ENCODE measurements around the gene CLHC1.

The CLHC1 gene

GRCh38 chr2:55242617-55243016 is 10.5 kb upstream of the CLHC1 start:
- TF ChIP-seq CEBPB (IDR thresholded peaks at IDR 0.05): no peak
- TF ChIP-seq EP300 (IDR thresholded peaks at IDR 0.05; ENCODE audit: borderline replicate concordance): no peak
- TF ChIP-seq NFIC (IDR thresholded peaks at IDR 0.05): no peak
- no peak for TF ChIP-seq TAF1 (IDR thresholded peaks at IDR 0.05; ENCODE audit: low read depth)
- TF ChIP-seq ZBTB7A (IDR thresholded peaks at IDR 0.05; ENCODE audit: low read depth): no peak
- no peak for TF ChIP-seq YY1 (IDR thresholded peaks at IDR 0.05; ENCODE audit: low read depth)
- no peak for TF ChIP-seq TCF12 (IDR thresholded peaks at IDR 0.05; ENCODE audit: low read depth)
- TF ChIP-seq MAX (IDR thresholded peaks at IDR 0.05): no peak

- TF ChIP-seq MAX (IDR thresholded peaks at IDR 0.05) (no peak), TAF1 (IDR thresholded peaks at IDR 0.05; ENCODE audit: low read depth) (no peak), EP300 (IDR thresholded peaks at IDR 0.05; ENCODE audit: borderline replicate concordance) (no peak), USF1 (IDR thresholded peaks at IDR 0.05) (no peak), TEAD4 (IDR thresholded peaks at IDR 0.05) (no peak), YY1 (IDR thresholded peaks at IDR 0.05; ENCODE audit: low read depth) (no peak), EGR1 (IDR thresholded peaks at IDR 0.05) (no peak), FOXM1 (IDR thresholded peaks at IDR 0.05; ENCODE audit: borderline replicate concordance, low read depth) (no peak), CEBPB (IDR thresholded peaks at IDR 0.05) (no peak), RAD21 (IDR thresholded peaks at IDR 0.05; ENCODE audit: low read depth) (no peak), CREB1 (IDR thresholded peaks at IDR 0.05; ENCODE audit: low read depth) (no peak), ZBTB7A (IDR thresholded peaks at IDR 0.05; ENCODE audit: low read depth) (no peak)
Measured at GRCh38 chr2:55239656-55240222, 7.6 kb upstream of the CLHC1 start.

GRCh38 chr2:55236992-55237543 is 5.0 kb upstream of the CLHC1 start:
- TF ChIP-seq CREB1 (IDR thresholded peaks at IDR 0.05; ENCODE audit: low read depth) (no peak), RAD21 (IDR thresholded peaks at IDR 0.05; ENCODE audit: low read depth) (no peak), CEBPB (IDR thresholded peaks at IDR 0.05) (no peak)

- TF ChIP-seq USF1 (IDR thresholded peaks at IDR 0.05) (no peak), YY1 (IDR thresholded peaks at IDR 0.05; ENCODE audit: low read depth) (no peak), EGR1 (IDR thresholded peaks at IDR 0.05) (no peak), EP300 (IDR thresholded peaks at IDR 0.05; ENCODE audit: borderline replicate concordance) (no peak), NFIC (IDR thresholded peaks at IDR 0.05) (no peak), ZBTB7A (IDR thresholded peaks at IDR 0.05; ENCODE audit: low read depth) (no peak), CEBPB (IDR thresholded peaks at IDR 0.05) (no peak), TEAD4 (IDR thresholded peaks at IDR 0.05) (no peak), RAD21 (IDR thresholded peaks at IDR 0.05; ENCODE audit: low read depth) (no peak), CREB1 (IDR thresholded peaks at IDR 0.05; ENCODE audit: low read depth) (no peak)
Measured at GRCh38 chr2:55235724-55236538, 3.8 kb upstream of the CLHC1 start.

GRCh38 chr2:55233658-55233940 is 1.5 kb upstream of the CLHC1 start:
- no peak for TF ChIP-seq REST (IDR thresholded peaks at IDR 0.05; ENCODE audit: low read depth)
- no peak for TF ChIP-seq CEBPB (IDR thresholded peaks at IDR 0.05)
- no peak; the same call in 1 of the 2 replicates for TF ChIP-seq MAX (IDR thresholded peaks at IDR 0.05)
- TF ChIP-seq NFIC (IDR thresholded peaks at IDR 0.05): no peak
- no peak for TF ChIP-seq TCF12 (IDR thresholded peaks at IDR 0.05; ENCODE audit: low read depth)
- TF ChIP-seq EGR1 (IDR thresholded peaks at IDR 0.05): no peak
- TF ChIP-seq USF1 (IDR thresholded peaks at IDR 0.05): no peak
- no peak for TF ChIP-seq YY1 (IDR thresholded peaks at IDR 0.05; ENCODE audit: low read depth)
- no peak for TF ChIP-seq FOXM1 (IDR thresholded peaks at IDR 0.05; ENCODE audit: borderline replicate concordance, low read depth)
- no peak for TF ChIP-seq TAF1 (IDR thresholded peaks at IDR 0.05; ENCODE audit: low read depth)
- TF ChIP-seq CREB1 (IDR thresholded peaks at IDR 0.05; ENCODE audit: low read depth): no peak
- no peak for TF ChIP-seq ZBTB7A (IDR thresholded peaks at IDR 0.05; ENCODE audit: low read depth)
- TF ChIP-seq TEAD4 (IDR thresholded peaks at IDR 0.05): no peak
- no peak for TF ChIP-seq EP300 (IDR thresholded peaks at IDR 0.05; ENCODE audit: borderline replicate concordance)
- TF ChIP-seq RAD21 (IDR thresholded peaks at IDR 0.05; ENCODE audit: low read depth): no peak

GRCh38 chr2:55232863-55233657 is 967 bp upstream of the CLHC1 start:
- no peak for TF ChIP-seq USF1 (IDR thresholded peaks at IDR 0.05)
- TF ChIP-seq ZBTB7A (IDR thresholded peaks at IDR 0.05; ENCODE audit: low read depth): 0 out of 2 replicates have a peak, but pooled peaks have one; percentile 11
- TF ChIP-seq CEBPB (IDR thresholded peaks at IDR 0.05): no peak
